HG03354 (cell line): ENCODE measurements around the gene MB.
"Not testable (repeated sequence)": the region's sequence is repeated elsewhere in the genome, so short reads cannot be mapped to it uniquely, and the experiment has no call there.

ENCODE experiments used
- ATAC-seq: cut with Tn5 transposase; IDR thresholded peaks from one replicate; pipeline ENCODE4 v1.9.1; 2021; ENCODE audit warnings: mild to moderate bottlenecking; ENCODE audit not compliant: unreplicated experiment, poor library complexity, severe bottlenecking

Gene MB

DNA sequence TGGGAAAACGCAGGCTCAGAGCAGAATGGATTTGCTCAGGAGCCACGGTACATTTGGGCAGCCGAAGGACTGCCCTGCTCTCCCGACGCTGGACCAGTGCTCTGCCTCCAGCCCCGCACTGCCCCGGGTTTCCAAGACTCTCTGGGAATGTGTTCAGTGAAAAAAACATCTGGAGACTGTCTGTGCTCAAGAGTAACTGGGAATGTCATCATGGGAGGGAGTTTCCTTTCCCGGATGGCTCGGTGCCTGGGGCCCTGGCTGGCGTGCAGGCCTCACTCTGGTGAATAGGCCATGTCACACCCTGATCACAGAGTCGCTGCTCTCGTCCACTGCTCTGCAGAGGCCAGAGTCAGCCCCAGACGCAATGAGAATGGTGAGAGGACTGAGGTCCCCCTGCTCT, 21.3 kb upstream of the MB start:
- ATAC-seq, result no peak

DNA sequence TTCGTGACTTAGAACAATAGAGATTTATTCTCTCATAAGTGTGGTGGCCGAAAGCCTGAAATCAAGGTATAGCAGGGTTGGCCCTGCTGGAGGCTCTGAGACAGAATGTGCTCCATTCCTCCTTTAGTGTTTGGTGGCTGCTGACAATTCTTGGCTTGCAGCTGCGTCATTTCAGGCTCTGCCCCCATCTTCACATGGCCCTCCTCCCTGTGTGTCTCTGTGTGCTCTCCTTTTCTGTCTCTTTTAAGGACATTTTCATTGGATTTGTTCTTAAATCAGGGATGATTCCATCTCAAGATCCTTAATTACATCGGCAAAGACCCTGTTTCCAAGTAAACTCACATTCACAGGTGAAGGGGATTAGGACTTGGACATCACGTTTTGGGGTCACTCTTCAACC, 20.9 kb upstream of the MB start:
- ATAC-seq, result no peak

DNA sequence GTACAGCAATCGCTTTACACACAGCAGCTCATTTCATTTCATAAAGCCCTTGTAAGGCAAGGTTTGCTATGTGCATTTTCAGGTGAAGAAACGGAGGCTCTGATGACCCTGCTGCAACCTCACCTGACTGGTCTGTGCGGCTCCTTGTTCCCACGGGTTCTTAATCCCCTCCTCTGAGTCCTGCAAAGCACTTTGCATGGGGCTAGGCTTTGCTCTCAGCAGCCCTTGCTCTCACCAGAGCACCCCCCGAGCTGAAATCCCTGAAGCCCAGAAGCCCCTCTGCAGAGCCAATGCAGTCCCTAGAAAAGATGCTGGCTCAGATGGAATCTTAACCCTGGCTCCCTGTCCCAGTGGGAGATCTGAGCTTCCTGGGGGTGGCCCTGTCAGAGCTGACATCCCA, 20.1 kb upstream of the MB start:
- no peak for ATAC-seq

DNA sequence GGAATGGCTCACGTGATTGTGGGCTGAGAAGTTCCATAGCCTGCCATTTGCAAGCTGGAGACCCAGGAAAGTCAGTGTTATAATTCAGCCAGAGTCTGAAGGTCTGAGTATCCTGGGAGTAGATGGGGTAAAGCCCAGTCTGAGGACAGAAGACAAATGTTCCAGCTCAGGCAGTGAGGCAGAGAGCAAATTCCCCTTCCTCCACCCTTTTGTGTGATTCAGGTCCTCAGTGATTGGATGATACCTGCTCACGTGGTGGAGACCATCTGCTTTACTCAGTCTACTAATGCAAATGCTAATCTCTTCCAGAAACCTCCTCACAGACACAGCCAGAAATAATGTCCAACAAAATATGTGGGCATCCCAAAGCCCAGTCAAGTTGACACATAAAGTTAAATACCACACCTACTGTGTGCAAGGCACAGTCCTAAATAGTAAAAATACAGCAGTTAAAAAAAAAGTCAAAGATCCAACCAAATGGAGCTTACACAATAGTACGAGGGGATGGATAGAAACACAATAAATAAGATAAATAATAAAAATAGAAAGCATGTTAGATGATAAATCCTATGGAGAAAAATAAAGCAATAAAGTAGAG, 17.9 kb upstream of the MB start:
- ATAC-seq, result no peak

DNA sequence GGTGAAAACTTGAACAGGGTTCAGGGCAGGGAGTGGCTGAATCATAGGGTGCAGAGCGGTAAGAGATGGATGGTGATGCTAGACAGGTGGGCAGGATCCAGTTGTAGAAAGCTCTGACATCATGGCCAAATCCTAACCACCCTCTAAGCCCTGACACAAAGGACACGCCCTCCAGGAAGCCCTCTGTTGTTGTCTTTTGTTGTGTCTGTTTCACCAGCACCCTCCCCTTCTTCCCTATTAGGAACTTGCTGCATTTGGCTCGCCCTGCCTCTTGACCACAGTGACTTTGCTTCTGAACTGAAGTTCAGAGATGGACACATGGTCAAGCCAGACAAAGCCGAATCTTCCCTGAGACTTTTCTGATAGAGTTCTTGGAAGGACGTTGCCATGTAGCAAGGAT, 16.9 kb upstream of the MB start:
- no peak for ATAC-seq

DNA sequence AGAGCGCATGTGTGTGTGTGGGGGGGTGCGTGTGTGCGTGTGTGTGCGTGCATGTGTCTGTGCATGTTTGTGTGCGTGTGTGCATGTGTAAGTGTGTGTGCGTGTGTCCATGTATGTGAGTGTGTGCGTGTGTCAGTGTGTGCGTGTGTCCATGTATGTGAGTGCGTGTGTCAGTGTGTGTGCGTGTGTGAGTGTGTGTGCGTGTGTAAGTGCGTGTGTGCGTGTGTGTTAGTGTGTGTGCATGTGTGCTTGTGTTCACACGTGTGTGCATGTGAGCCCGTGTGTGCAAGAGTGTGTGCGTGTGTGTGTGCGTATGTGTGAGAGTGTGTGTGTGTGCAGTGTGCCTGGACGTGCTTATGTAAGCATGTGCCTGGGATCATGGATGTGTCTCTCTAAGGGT, 16.4 kb upstream of the MB start:
- ATAC-seq, result no peak

DNA sequence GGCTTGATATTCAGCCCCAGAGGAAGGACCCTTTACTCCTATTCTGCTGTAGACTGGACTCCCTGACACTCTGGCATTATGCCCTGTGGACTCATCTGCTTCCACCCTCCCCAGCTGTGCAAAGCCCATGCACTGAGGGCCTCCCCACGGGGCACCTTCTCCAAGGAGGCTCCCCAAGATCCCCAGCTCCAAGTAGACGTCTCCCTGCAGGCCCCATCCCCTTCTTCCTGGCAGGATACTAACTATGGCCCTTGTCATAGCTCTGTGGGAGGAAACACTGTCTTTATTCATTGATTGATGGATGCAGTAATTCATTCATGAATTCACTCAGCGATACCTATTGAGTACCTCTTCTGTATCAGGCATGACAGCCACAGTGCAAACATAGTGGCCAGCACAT, 15.8 kb upstream of the MB start:
- no peak for ATAC-seq

DNA sequence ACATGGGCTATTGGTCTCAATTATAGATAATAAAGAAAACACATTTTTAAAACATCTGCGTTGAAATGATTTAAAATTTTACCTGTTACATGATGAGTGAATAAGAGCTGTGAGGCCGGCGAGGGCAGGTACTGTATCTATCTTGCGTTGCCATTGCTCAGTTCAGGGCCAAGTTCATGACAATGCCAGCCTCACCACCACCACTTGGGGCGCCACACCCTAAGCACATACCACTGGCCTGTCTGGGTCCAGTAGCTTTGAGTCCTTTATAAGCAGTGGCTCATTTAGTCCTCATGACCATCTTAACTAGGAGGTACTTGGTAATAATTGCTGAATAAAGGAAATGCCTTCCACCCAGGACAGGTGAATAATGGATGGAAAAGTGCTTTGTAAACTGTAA, 14.5 kb upstream of the MB start:
- no peak for ATAC-seq

DNA sequence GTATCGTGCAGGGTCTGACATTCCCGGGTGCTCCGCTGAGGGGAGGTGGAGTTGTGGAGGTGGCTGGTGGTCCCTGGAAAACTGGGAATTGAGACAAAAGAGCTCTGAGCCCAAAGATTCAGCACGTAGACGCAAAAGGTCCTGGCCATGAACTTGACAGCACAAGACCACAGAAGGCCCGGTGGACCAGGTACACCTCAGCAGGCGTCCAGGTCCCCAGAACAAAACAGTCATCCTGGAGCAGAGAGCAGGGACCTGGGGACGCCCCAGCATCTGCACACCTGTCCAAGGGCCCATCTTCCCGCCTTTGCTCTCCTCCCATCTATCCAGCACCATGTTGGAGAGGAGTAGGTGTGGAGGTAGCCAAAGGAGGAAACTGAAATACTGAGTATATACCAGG, 13.8 kb upstream of the MB start:
- ATAC-seq, result no peak

DNA sequence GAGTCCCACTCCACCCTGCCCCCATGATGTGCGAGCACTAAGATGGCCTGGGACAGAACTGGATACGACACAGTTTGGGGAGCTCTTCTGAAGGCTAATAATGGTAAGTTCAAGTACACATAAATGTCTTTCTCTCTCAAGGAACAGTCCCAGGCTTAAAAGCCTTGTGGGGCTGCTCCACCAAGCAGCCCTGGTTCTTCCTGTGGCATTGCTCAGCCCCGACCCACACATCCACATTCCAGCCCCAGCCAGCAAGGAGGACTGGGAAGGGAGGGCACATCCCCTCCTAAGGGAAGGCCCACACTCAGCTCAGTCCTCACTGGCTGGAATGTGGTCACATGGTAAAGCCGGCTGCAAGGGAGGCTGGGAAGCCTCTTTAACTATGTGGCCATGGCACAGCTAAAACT, 13.3 kb upstream of the MB start:
- no peak for ATAC-seq

DNA sequence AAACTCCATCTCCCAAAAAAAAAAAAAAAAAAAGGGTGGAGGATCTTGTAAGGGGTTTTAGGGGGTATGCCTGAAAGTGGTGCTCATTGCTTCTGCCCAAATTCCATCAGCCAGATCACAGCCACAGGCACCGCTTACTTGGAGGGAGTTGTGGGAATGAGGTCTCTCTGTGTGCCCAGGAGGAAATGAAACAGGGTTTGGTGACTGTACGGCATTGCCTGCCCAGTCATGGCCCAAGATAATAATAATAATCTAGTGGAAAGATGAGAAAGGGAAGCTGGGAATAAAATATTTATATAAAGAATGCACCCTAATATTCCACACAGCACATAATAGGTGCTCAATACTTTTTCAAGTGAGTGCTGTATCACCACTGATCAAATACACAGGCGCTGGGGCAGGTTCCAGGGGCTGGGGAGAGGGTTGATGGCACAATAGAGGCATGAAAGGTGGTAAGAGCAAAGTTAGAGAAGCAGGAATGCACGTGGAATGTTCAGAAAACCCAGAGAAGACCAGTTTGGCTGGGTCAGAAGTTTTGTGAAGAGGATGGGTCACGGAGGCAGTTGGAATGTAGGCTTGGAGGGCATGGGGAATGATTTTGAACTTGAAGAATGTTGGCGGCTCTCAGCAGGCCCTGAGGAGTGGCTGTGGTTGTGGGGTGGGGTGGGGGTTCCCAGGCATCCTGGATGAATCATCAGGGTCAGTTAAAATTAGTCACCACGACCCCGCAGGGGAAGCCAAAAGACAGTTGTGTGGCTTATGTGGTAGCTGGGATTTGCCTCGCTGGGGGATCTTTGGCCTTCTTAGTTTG, 12.5 kb upstream of the MB start:
- no peak for ATAC-seq

DNA sequence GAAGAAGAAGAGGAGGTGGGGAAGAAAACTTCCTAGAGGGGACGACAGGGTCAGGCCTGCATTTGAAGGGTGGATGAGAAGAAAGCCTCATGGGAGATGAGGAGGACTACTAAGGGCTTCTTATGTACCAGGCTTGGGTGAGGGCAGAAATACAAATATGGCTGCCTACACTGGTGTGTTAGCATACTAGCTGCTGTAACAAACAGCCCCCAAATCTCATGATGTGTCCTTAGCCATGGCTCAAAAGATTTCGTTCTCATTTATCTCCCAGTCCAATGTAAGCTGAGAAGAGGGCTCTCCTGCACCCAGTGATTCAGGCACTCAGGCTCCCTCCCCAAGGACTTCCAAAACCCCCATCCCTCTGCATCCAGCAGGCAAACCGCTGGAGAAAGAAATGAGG, 11.6 kb upstream of the MB start:
- ATAC-seq, result no peak

DNA sequence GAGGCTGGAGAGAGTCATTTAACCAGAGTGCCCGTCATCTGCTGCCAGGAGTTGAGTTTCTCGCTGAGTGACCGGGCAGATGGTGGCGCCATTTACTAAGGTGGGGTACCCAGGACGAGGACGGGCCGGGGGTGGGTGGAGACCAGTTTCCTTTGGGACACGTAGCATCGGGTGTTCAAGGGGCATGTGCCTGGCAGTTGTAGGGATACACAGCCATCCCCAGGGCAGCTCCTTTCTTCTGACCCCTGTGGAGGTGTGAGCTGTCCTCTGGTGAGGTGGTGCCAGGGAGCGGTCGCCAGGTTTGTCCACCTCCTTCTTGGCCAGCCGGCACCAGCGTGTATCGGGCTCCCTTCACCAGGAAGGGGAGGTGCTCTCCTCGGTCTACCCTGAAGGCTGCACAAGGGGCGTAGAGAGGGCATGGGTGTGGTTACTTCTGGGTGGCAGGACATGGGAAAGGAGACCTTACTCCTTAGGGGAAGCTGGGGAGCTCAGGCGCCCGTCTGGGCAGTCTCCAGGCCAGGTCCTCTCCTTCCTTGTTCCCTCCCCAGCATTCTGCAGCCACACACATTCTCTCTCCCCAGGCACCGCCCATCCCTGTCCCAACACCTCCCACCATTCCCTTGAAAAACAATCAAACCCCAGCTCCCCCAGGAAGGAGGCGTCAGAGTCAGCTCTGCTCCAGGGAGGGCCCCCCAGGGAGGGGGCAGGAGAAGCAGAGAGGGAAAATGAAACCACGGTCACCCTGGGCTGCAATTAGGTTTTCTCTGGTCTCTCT, 10.3 kb upstream of the MB start:
- ATAC-seq, result no peak

DNA sequence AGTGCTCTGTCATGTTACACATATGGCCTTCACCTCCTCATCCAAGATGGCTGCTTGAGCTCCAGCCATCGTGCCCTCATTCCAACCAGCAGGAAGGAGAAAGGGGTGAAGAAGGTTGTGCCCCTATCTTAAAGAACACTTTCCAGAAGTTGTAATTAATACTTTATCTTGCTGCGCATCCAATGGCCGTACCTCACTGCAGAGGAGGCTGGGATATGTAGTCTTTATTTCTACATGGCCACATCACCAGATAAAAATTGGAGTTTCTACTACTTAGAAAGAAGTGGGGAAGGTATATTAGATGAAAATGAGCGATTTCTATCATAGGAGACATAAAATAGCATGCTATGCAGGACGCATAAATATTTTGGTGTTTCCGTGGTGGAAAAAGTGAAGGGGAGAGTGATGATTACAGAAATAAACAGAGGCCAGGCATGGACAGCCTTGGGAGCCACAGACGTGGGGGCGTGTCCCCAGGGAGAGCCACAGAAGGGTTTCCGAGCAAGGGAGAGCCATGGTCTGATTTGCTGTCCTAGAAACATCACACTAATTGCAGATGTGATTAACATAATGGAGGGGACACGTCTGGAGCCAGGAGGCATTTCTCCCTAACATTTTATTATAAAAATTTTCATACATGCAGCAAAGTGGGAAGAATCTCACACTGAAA, 8.8 kb upstream of the MB start:
- ATAC-seq, result no peak

DNA sequence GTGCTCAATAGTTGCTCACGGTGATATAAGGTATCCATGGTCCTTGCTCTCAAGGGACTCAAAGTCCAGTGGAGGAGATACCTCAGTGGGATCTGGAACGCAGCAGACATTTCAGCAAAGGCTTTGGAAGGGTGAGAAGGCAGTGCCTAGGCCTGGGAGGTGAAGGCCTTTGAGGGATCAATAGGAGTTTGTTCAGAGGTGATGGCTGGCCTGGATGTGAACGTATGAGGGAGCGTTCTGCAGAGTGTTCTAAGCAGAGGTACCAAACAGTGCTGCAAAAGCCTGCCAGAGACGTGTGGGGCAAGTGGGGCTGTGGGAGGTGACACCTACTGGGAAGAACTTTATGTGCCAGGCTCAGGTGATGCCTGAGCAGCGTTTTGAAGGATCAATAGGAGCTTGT, 7.4 kb upstream of the MB start:
- no peak for ATAC-seq

DNA sequence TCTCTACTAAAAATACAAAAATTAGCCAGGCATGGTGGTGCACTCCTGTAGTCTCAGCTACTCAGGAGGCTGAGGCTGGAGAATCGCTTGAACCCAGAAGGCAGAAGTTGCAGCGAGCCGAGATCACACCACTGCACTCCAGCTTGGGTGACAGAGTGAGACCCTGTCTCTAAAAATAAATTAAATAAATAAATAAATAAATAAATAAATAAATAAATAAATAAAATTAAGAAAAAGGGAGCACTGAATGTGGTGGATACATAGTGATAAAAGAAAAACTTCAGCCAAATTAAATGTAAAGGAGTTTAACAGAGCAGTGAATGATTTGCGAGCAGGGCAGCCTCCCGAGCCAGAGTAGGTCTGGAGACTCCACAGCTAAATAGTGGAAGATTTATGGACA, 6.8 kb upstream of the MB start:
- not testable (repeated sequence) for ATAC-seq

DNA sequence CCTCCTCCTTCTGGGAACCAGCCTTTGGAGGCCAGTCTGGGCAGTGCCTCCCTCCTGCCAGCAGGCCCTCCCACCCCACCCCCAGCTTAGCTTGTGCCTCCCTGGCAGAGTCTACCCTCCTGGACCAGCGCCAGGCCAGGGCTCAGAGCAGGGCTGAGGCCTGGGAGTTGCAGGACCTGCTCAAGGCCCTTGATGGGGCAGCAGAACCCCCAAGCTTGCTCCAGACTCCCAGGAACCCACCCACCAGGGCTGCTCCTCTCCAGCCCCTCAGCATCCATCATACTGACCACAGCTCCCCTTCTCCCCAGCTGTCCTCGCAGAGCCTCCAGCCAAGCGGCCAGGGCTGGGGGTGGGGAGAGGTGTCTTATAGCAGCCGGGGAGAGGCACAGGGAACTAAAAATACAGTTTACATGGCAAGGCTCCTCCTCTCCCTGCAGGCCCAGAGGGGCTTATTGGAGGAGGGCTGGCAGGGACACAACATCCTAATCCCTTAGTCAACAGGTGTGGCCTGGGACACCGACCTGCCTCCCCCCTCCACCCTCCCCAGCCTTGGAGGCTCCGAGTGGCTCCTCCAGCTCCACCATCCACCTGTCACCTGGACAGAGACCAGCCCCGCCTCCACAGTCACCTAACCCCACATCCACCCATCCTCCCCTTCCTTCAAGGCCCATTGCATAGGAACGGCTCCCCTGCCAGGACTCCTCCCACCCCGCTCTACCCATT, 5.2 kb upstream of the MB start:
- no peak for ATAC-seq

DNA sequence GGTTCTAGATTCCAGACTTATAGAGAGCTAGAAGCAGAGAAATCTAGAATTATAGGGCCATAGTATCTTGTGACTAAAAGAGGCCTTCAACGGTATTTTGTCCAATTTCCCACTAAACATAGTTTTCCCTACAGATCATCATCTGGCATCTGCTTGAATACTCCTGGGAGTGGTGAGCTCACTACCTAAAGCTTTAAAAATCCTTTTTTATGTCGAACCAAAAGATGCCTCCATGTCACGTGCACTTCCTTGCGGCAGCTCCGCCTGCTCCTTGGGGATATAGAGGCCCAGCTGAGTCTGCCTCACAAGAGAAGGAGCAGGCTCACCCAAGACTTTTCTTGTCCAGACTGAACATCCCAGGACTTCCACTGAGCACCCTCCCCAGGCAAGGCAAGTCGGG, 4.3 kb upstream of the MB start:
- ATAC-seq, result no peak

DNA sequence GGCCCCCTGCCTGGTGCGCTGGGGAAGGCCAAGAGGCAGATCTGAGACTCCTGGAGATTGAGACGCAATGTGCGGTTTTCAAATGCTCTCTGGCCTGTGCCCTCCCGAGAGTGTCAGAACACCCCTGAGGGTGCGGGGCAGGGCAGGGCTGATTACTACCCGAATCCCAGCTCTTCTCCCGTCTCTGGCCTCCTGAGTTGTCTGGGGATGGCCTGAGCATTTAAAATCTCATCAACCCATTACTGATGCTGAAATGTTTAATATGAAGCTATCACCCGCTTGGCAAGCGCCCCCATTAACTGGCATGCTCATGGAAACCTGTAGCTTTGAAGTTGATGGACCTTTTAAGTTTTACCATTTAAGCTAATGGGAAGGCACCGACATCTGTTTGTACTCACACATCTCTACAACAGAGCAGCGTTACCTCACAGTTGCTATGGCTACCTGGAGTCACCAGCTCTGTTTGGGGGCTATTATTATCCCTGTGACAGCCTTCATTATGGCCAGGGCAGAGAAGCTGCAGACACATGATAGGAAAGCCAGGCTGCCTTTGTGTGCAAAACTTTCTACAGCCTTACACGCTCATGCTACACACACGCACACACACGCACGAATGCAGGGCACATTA, 3.6 kb upstream of the MB start:
- no peak for ATAC-seq
